ENCODE results near the gene ITGB1. TPM values are rescaled to one million over a fixed set of nuclear protein-coding genes. Genes with fewer than 3 reads are reported as not detected.

The ITGB1 gene
- total RNA-seq, 2 experiments from 2014 or later = 45.1 to 45.4 TPM

- no peaks in the 10 kb centered on the region for H3K9me3 Mint-ChIP-seq
- CTCF ChIA-PET = no interaction called here
- H3K27ac Mint-ChIP-seq = no peak overlapping the region
- POLR2A ChIA-PET = interaction anchor here (0.6 kb wide), 1 partner anchor 383 kb away, joined by 3 read pairs; no protein-coding TSS in a partner anchor
- TF ChIP-seq CTCF (IDR thresholded peaks at IDR 0.05) = no peak
- no peak overlapping the region for H3K4me3 Mint-ChIP-seq
- no peaks in the 10 kb centered on the region for H3K36me3 Mint-ChIP-seq (ENCODE audit: low read depth)
- H3K27me3 Mint-ChIP-seq = no peaks in the 10 kb centered on the region
- ATAC-seq (no peak), DNase-seq (no peak)
- peaks cover 5% of the 10 kb centered on the region for H3K4me1 Mint-ChIP-seq (ENCODE audit: low read depth)
- intact Hi-C loops (cut with micrococcal nuclease) = no loop called here
These were observed 67.6 kb downstream of the ITGB1 start for GRCh38 chr10:32890444-32890843.

- H3K27me3 Mint-ChIP-seq = no peaks in the 10 kb centered on the region
- no peak overlapping the region for H3K4me3 Mint-ChIP-seq
- H3K27ac Mint-ChIP-seq = no peak overlapping the region
- CTCF ChIA-PET = no interaction called here
- no peaks in the 10 kb centered on the region for H3K36me3 Mint-ChIP-seq (ENCODE audit: low read depth)
- H3K9me3 Mint-ChIP-seq = no peaks in the 10 kb centered on the region
- H3K4me1 Mint-ChIP-seq (ENCODE audit: low read depth) = peaks cover 5% of the 10 kb centered on the region
- intact Hi-C loops (cut with micrococcal nuclease) = no loop called here
- ATAC-seq (no peak), DNase-seq (no peak)
- no peak for TF ChIP-seq CTCF (IDR thresholded peaks at IDR 0.05)
- POLR2A ChIA-PET = no interaction called here
These were observed 68.3 kb downstream of the ITGB1 start for GRCh38 chr10:32889631-32890212.

- Mint-ChIP-seq H3K9me3 (no peaks in the 10 kb centered on the region), H3K27ac (no peak overlapping the region), H3K27me3 (no peaks in the 10 kb centered on the region), H3K4me1 (ENCODE audit: low read depth) (peaks cover 5% of the 10 kb centered on the region), H3K36me3 (ENCODE audit: low read depth) (no peaks in the 10 kb centered on the region), H3K4me3 (no peak overlapping the region)
- intact Hi-C loops (cut with micrococcal nuclease) = no loop called here
- TF ChIP-seq CTCF (IDR thresholded peaks at IDR 0.05) = no peak
- CTCF ChIA-PET = no interaction called here
- POLR2A ChIA-PET = no interaction called here
- no peak for ATAC-seq
- no peak for DNase-seq
These were observed 69.7 kb downstream of the ITGB1 start for GRCh38 chr10:32888161-32888927.

DNA sequence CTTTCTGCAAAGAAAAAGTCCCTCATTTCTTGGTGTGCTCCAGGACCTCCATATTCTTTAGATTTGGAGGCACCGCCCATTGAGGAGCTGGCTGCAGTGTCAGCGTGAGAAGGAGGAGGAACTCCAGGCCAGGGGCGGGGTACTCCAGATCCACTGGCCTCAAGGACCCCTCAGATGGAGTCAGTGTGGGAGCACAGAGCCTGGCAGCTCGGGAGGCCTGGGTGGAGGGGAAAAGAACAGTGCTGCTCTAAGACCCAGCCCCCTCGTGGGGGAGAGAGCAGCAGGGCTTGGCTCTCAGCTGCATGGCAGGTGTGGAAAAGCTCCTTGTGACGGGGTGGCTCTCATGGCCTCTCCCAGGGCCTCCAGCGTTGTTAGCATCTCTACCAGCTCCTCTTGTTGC lies 70.5 kb downstream of the ITGB1 start:
- CTCF ChIA-PET = no interaction called here
- intact Hi-C loops (cut with micrococcal nuclease) = no loop called here

More for the DNA sequence above, 70.5 kb downstream of the ITGB1 start:
- no peak overlapping the region for H3K27ac Mint-ChIP-seq
- DNase-seq (no peak), ATAC-seq (no peak)
- H3K27me3 Mint-ChIP-seq = no peaks in the 10 kb centered on the region
- peaks cover 5% of the 10 kb centered on the region for H3K4me1 Mint-ChIP-seq (ENCODE audit: low read depth)
- POLR2A ChIA-PET = no interaction called here
- H3K36me3 Mint-ChIP-seq (ENCODE audit: low read depth) = no peaks in the 10 kb centered on the region
- no peak overlapping the region for H3K4me3 Mint-ChIP-seq
- TF ChIP-seq CTCF (IDR thresholded peaks at IDR 0.05) = no peak
- H3K9me3 Mint-ChIP-seq = no peaks in the 10 kb centered on the region

Data from activated CD8-positive, alpha-beta T cell treated with anti-CD3 and anti-CD28 coated beads for 36 hours (primary cell).